ENCODE data around the gene BDKRB2.
A peak's percentile ranks its signal among the peaks of the same experiment; 100 is the strongest.

BDKRB2 gene

DNA sequence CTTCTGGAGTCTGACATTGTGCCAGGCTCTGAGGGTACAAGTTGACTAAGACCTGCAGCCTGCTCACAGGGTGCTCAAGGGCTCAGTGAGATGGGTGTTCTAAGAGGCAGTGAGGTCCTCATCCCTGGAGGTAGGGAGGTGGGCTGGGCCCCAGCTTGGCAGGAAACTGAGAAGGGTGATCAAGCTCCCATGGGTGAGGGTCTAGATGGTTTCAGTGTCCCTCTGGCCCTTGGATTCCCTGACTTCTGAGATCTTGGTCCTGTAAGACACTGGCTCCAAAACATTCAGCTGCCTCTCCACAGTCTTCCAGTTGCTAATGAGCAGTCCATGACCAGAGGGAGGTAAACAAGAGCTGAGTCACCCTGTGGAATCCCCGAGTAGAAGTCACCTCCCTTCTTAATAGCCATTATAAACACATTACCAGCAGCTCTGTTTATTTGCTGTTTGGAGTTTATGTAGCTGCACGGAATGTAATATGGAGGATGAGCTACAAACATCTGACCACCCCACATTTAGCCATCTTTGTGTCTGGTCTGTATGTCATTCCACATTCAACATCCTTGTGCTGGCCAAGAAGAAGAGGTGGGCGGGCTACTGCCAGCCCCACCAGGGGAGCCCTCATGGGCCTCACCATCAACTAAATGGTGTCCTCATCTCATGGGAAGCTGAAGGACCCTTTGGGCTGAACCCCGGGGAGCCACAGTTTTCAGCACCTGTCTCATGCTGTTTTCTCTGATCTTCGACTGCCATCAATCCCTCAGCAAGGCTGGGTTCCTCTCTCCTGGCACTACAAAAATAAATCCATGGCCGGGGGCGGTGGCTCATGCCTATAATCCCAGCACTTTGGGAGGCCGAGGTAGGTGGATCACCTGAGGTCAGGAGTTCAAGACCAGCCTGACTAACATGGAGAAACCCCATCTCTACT is 37.2 kb upstream of the BDKRB2 start:
- H3K27ac Mint-ChIP-seq: no peak overlapping the region
- H3K36me3 Mint-ChIP-seq: no peaks in the 10 kb centered on the region
- no peak overlapping the region for H3K4me3 Mint-ChIP-seq
- no peaks in the 10 kb centered on the region for H3K27me3 Mint-ChIP-seq
- H3K4me1 Mint-ChIP-seq: no peaks in the 10 kb centered on the region
- H3K9me3 Mint-ChIP-seq: no peaks in the 10 kb centered on the region

- Mint-ChIP-seq H3K36me3 (no peaks in the 10 kb centered on the region), H3K27me3 (peaks cover 2% of the 10 kb centered on the region), H3K4me1 (no peaks in the 10 kb centered on the region), H3K4me3 (no peak overlapping the region), H3K27ac (no peak overlapping the region), H3K9me3 (no peaks in the 10 kb centered on the region)
These were observed 36.1 kb upstream of the BDKRB2 start for GRCh38 chr14:96168581-96168980.

GRCh38 chr14:96170961-96171592 is 33.6 kb upstream of the BDKRB2 start:
- H3K4me1 Mint-ChIP-seq: no peaks in the 10 kb centered on the region
- no peaks in the 10 kb centered on the region for H3K36me3 Mint-ChIP-seq
- no peak overlapping the region for H3K4me3 Mint-ChIP-seq
- no peak overlapping the region for H3K27ac Mint-ChIP-seq
- no peaks in the 10 kb centered on the region for H3K9me3 Mint-ChIP-seq
- peaks cover 3% of the 10 kb centered on the region for H3K27me3 Mint-ChIP-seq

GRCh38 chr14:96173636-96174475 is 30.8 kb upstream of the BDKRB2 start:
- H3K27me3 Mint-ChIP-seq: peaks cover 3% of the 10 kb centered on the region
- H3K4me1 Mint-ChIP-seq: peaks cover 8% of the 10 kb centered on the region
- H3K27ac Mint-ChIP-seq: peak overlapping the region; percentile 5
- no peaks in the 10 kb centered on the region for H3K36me3 Mint-ChIP-seq
- no peak overlapping the region for H3K4me3 Mint-ChIP-seq
- H3K9me3 Mint-ChIP-seq: no peaks in the 10 kb centered on the region

DNA sequence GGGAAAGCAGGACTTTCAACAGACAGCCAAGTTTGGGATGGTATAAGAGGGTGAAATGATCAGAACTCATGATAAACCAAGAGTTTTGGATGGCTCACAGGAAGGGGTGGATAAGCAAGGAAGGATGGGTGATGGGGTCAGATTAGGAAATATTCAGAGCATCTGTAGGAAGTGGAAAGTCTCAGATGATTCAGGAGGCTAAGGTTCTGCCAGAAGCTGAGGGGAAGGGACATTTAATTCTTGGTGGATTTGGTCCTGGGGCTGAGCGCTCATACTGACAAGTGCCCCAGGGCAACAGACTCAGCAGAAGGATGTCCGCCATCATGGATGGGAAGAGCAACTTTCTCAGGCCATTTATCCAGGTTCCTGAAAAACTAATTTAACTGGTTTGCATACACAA is 28.4 kb upstream of the BDKRB2 start:
- no peaks in the 10 kb centered on the region for H3K36me3 Mint-ChIP-seq
- no peaks in the 10 kb centered on the region for H3K9me3 Mint-ChIP-seq
- H3K27me3 Mint-ChIP-seq: peaks cover 3% of the 10 kb centered on the region
- no peak overlapping the region for H3K4me3 Mint-ChIP-seq
- no peak overlapping the region for H3K27ac Mint-ChIP-seq
- H3K4me1 Mint-ChIP-seq: peaks cover 8% of the 10 kb centered on the region

GRCh38 chr14:96176811-96177211 is 27.8 kb upstream of the BDKRB2 start:
- H3K36me3 Mint-ChIP-seq: no peaks in the 10 kb centered on the region

GRCh38 chr14:96177766-96178375 is 26.8 kb upstream of the BDKRB2 start:
- no peaks in the 10 kb centered on the region for H3K9me3 Mint-ChIP-seq

More at GRCh38 chr14:96176811-96177211, 27.8 kb upstream of the BDKRB2 start:
- Mint-ChIP-seq H3K4me3 (no peak overlapping the region), H3K9me3 (no peaks in the 10 kb centered on the region), H3K4me1 (peaks cover 8% of the 10 kb centered on the region), H3K27ac (no peak overlapping the region), H3K27me3 (peaks cover 3% of the 10 kb centered on the region)

GRCh38 chr14:96178461-96179321 is 25.9 kb upstream of the BDKRB2 start:
- peaks cover 2% of the 10 kb centered on the region for H3K27me3 Mint-ChIP-seq
- no peak overlapping the region for H3K27ac Mint-ChIP-seq
- peaks cover 8% of the 10 kb centered on the region for H3K4me1 Mint-ChIP-seq
- no peak overlapping the region for H3K4me3 Mint-ChIP-seq
- H3K36me3 Mint-ChIP-seq: no peaks in the 10 kb centered on the region
- no peaks in the 10 kb centered on the region for H3K9me3 Mint-ChIP-seq

More at GRCh38 chr14:96177766-96178375, 26.8 kb upstream of the BDKRB2 start:
- H3K4me1 Mint-ChIP-seq: peaks cover 8% of the 10 kb centered on the region
- no peak overlapping the region for H3K27ac Mint-ChIP-seq
- H3K27me3 Mint-ChIP-seq: peaks cover 3% of the 10 kb centered on the region
- no peaks in the 10 kb centered on the region for H3K36me3 Mint-ChIP-seq
- no peak overlapping the region for H3K4me3 Mint-ChIP-seq

DNA sequence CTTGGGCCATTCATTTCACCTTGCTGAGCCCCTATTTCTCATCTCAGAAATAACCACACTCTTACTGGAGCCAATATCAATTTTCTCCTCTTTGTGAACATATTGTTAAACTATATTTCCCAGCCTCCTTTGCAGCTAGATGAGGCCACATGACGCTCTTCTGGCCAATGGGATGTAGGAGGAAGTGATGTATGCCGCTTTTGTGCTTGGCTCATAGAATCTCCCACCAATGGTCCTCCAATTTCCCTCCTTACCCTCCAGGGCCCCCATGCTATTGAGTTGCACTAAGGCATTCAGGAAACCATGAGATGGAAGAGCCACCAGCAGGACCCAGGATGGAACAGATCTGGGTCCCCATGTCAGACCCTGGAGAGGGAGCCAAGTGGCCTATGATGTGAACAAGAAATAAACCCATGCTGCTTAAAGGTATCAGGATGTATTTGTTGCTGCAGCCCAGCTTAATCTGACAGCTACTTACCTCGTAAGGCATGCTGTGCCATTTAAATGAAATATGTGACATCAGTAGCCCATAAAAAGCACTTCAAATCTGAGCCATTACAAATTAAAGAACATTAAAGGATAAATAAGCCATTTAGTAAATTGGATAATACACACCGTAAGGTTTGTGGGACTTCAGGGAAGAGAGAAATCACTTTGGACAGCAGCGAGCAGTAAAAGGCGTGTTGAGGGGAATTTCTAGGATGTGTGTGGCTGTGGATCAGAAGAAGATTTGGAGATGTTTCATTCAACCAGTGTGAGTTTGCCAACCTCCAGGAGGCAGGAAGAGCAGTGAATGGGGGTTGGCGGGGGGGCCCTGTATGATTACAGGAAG is 24.4 kb upstream of the BDKRB2 start:
- no peaks in the 10 kb centered on the region for H3K27me3 Mint-ChIP-seq
- peaks cover 8% of the 10 kb centered on the region for H3K4me1 Mint-ChIP-seq
- H3K4me3 Mint-ChIP-seq: no peak overlapping the region
- no peak overlapping the region for H3K27ac Mint-ChIP-seq
- no peaks in the 10 kb centered on the region for H3K36me3 Mint-ChIP-seq
- H3K9me3 Mint-ChIP-seq: no peaks in the 10 kb centered on the region

- H3K9me3 Mint-ChIP-seq: no peaks in the 10 kb centered on the region
- no peaks in the 10 kb centered on the region for H3K36me3 Mint-ChIP-seq
- no peaks in the 10 kb centered on the region for H3K27me3 Mint-ChIP-seq
- H3K27ac Mint-ChIP-seq: no peak overlapping the region
- no peak overlapping the region for H3K4me3 Mint-ChIP-seq
- H3K4me1 Mint-ChIP-seq: peaks cover 8% of the 10 kb centered on the region
These were observed 23.2 kb upstream of the BDKRB2 start for GRCh38 chr14:96181186-96182056.

DNA sequence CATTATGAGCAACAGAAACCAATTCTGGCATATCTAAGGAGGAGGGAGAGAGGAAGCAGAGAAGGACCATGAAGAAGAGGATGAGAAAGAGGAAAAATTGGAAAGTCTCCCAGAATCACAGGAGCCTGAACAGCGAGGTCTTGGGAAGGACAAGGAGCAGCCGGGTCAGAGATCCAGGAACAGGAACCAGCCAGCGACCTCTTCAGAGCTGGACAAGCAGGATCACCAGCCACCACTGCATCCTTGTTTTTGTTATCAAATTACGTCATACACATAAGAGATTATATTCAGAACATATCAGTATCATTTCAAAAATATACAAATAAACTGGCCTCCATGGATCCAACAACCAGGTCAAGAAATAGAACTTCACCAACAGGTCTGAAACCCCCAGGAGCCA is 22.1 kb upstream of the BDKRB2 start:
- no peak overlapping the region for H3K4me3 Mint-ChIP-seq
- no peak overlapping the region for H3K27ac Mint-ChIP-seq
- no peaks in the 10 kb centered on the region for H3K9me3 Mint-ChIP-seq
- H3K27me3 Mint-ChIP-seq: no peaks in the 10 kb centered on the region
- H3K36me3 Mint-ChIP-seq: no peaks in the 10 kb centered on the region
- H3K4me1 Mint-ChIP-seq: peaks cover 6% of the 10 kb centered on the region

DNA sequence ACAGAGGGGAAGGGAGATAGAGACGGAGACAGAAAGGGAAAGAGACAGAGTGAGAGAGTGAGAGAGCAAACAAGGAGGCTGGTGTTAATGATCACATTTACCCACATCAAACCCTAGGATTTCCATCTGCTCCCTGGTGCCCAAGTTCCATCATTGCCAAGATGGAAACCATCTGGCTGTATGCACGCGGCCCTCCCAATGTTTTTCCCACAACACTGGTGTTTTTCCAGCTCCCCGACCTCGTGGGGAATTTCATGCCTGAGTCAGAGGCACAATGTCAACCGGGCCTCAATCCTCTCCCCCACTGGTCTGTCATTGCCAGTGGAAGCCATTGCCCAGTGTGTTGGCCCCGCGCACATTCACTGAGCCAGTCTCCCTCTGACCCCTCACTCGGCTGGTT is 19.9 kb upstream of the BDKRB2 start:
- no peaks in the 10 kb centered on the region for H3K27me3 Mint-ChIP-seq
- H3K9me3 Mint-ChIP-seq: no peaks in the 10 kb centered on the region
- H3K36me3 Mint-ChIP-seq: no peaks in the 10 kb centered on the region
- no peak overlapping the region for H3K27ac Mint-ChIP-seq
- H3K4me3 Mint-ChIP-seq: no peak overlapping the region
- H3K4me1 Mint-ChIP-seq: no peaks in the 10 kb centered on the region

Data from activated naive CD4-positive, alpha-beta T cell treated with anti-CD3 and anti-CD28 coated beads, Interleukin-2, amount 50 U/mL, for 24 hours (primary cell).